ENCODE measurements around the gene PRDM10. TPM values are rescaled to one million over a fixed set of nuclear protein-coding genes. Genes with fewer than 3 reads are reported as not detected.

Gene PRDM10
- total RNA-seq, 1 donor from 2014 or later: 15.8 TPM

- peaks cover 4% of the 10 kb centered on the region for H3K27me3 Mint-ChIP-seq (ENCODE audit: unreplicated experiment)
- TF ChIP-seq CTCF (IDR thresholded peaks at IDR 0.05; ENCODE audit: unreplicated experiment): no peak
- H3K4me3 Mint-ChIP-seq (ENCODE audit: unreplicated experiment): no peak overlapping the region
Measured at GRCh38 chr11:129853518-129854231, 149.0 kb downstream of the PRDM10 start.

GRCh38 chr11:129852125-129852740 lies 150.4 kb downstream of the PRDM10 start:
- no peak for TF ChIP-seq CTCF (IDR thresholded peaks at IDR 0.05; ENCODE audit: unreplicated experiment)
- Mint-ChIP-seq H3K9me3 (ENCODE audit: unreplicated experiment) (no peaks in the 10 kb centered on the region), H3K27ac (ENCODE audit: unreplicated experiment) (no peak overlapping the region), H3K36me3 (ENCODE audit: low read depth, unreplicated experiment) (no peaks in the 10 kb centered on the region), H3K4me3 (ENCODE audit: unreplicated experiment) (no peak overlapping the region), H3K27me3 (ENCODE audit: unreplicated experiment) (peaks cover 4% of the 10 kb centered on the region), H3K4me1 (ENCODE audit: unreplicated experiment) (peaks cover 26% of the 10 kb centered on the region)
- no peak for DNase-seq (ENCODE audit: low spot score)

More at GRCh38 chr11:129853518-129854231, 149.0 kb downstream of the PRDM10 start:
- Mint-ChIP-seq H3K4me1 (ENCODE audit: unreplicated experiment) (peaks cover 25% of the 10 kb centered on the region), H3K36me3 (ENCODE audit: low read depth, unreplicated experiment) (no peaks in the 10 kb centered on the region), H3K9me3 (ENCODE audit: unreplicated experiment) (no peaks in the 10 kb centered on the region), H3K27ac (ENCODE audit: unreplicated experiment) (peak overlapping the region; percentile 83)
- no peak for DNase-seq (ENCODE audit: low spot score)

Other genes with a start within 250 kb of the PRDM10 start
- not detected for gene TMEM45B, start 187.0 kb downstream of the PRDM10 start, total RNA-seq (ENCODE audit: unreplicated experiment)
- gene NFRKB, start 107.3 kb downstream of the PRDM10 start, total RNA-seq (ENCODE audit: unreplicated experiment): 31.7 TPM
- 815 TPM for gene APLP2, start 67.1 kb upstream of the PRDM10 start, total RNA-seq (ENCODE audit: unreplicated experiment)
- 8.7 TPM for gene ST14, start 156.9 kb upstream of the PRDM10 start, total RNA-seq (ENCODE audit: unreplicated experiment)

Measured in endothelial cell (in vitro differentiated cells).